Umbilical cord (tissue), 2 donors: Measurements from ENCODE around the gene BCCIP. TPM values are rescaled to one million over a fixed set of nuclear protein-coding genes. Genes with fewer than 3 reads are reported as not detected.

Experiments
- DNase-seq: peaks from one replicate; pipeline ENCODE4 v3.0.0-alpha.2; 2015; ENCODE audit warnings: low spot score
- total RNA-seq: library from RNA; depleted of rRNA; stranded (reverse); fragments of >200 nt; gene quantifications from one replicate; pipeline ENCODE4 v1.2.3, GENCODE V29; 2014; ENCODE audit warnings: low replicate concordance; ENCODE audit not compliant: insufficient read depth

BCCIP gene
- 52.5 TPM for total RNA-seq

GRCh38 chr10:125822878-125823662, at the start of gene BCCIP, which contains the start of gene UROS:
BCCIP (plus strand) TSS chr10:125823546; CDS start chr10:125823558, 12 bp downstream.
UROS (minus strand) TSS chr10:125823258; CDS start chr10:125816499, 6,759 bp downstream.
- DNase-seq: peak; percentile 94

- DNase-seq: no peak
Measured at GRCh38 chr10:125773687-125774543, 49.4 kb upstream of the BCCIP start.

GRCh38 chr10:125774581-125775191, 48.7 kb upstream of the BCCIP start:
- DNase-seq: no peak

GRCh38 chr10:125775491-125776106, 47.7 kb upstream of the BCCIP start, which contains the start of gene MMP21:
MMP21 (minus strand) TSS chr10:125775821; CDS start chr10:125775821, 0 bp downstream.
- no peak for DNase-seq

GRCh38 chr10:125777806-125778205, 45.5 kb upstream of the BCCIP start:
- no peak for DNase-seq

- no peak for DNase-seq
Measured at GRCh38 chr10:125778556-125778955, 44.8 kb upstream of the BCCIP start.

GRCh38 chr10:125779403-125780327, 43.7 kb upstream of the BCCIP start:
- DNase-seq: no peak

- DNase-seq: no peak
Measured at GRCh38 chr10:125781374-125781773, 42.0 kb upstream of the BCCIP start.

GRCh38 chr10:125782054-125782453, 41.3 kb upstream of the BCCIP start:
- no peak for DNase-seq

- DNase-seq: no peak
Measured at GRCh38 chr10:125782616-125783015, 40.7 kb upstream of the BCCIP start.

GRCh38 chr10:125783408-125783807, 39.9 kb upstream of the BCCIP start:
- DNase-seq: no peak

- DNase-seq: peak; percentile 13
Measured at GRCh38 chr10:125783957-125784356, 39.4 kb upstream of the BCCIP start.

- no peak for DNase-seq
Measured at GRCh38 chr10:125785791-125786190, 37.6 kb upstream of the BCCIP start.

GRCh38 chr10:125788156-125789034, 35.0 kb upstream of the BCCIP start:
- DNase-seq: no peak

- no peak for DNase-seq
Measured at GRCh38 chr10:125792342-125793300, 30.7 kb upstream of the BCCIP start.

- DNase-seq: no peak
Measured at GRCh38 chr10:125795128-125795527, 28.2 kb upstream of the BCCIP start.

- DNase-seq: no peak
Measured at GRCh38 chr10:125795637-125796190, 27.6 kb upstream of the BCCIP start.

GRCh38 chr10:125797424-125797823, 25.9 kb upstream of the BCCIP start:
- DNase-seq: no peak
